ENCODE data around the gene CCSER1. TPM values are rescaled to one million over a fixed set of nuclear protein-coding genes. Genes with fewer than 3 reads are reported as not detected.
"Not testable (repeated sequence)": the region's sequence is repeated elsewhere in the genome, so short reads cannot be mapped to it uniquely, and the experiment has no call there.

CCSER1 gene
- total and polyA plus RNA-seq, 10 donors: 1.3 to 30.4 (median 20.4) TPM

GRCh38 chr4:91373546-91373945, 1246.4 kb downstream of the CCSER1 start:
- Histone ChIP-seq H3K4me3 (no peak overlapping the region), H3K4me1 (no peaks in the 10 kb centered on the region), H3K27ac (no peak overlapping the region), H3K27me3 (replicated peaks in 1 of 7) (no peaks in the 10 kb centered on the region), H3K9me3 (peaks cover 0 to 30% (median 19%) of the 10 kb centered on the region in 8 donors), H3K36me3 (no peaks in the 10 kb centered on the region)
- TF ChIP-seq POLR2A (IDR thresholded peaks at IDR 0.05) (no peak), POLR2AphosphoS5 (IDR thresholded peaks at IDR 0.05) (no peak)
- TF ChIP-seq, protein P1, sequence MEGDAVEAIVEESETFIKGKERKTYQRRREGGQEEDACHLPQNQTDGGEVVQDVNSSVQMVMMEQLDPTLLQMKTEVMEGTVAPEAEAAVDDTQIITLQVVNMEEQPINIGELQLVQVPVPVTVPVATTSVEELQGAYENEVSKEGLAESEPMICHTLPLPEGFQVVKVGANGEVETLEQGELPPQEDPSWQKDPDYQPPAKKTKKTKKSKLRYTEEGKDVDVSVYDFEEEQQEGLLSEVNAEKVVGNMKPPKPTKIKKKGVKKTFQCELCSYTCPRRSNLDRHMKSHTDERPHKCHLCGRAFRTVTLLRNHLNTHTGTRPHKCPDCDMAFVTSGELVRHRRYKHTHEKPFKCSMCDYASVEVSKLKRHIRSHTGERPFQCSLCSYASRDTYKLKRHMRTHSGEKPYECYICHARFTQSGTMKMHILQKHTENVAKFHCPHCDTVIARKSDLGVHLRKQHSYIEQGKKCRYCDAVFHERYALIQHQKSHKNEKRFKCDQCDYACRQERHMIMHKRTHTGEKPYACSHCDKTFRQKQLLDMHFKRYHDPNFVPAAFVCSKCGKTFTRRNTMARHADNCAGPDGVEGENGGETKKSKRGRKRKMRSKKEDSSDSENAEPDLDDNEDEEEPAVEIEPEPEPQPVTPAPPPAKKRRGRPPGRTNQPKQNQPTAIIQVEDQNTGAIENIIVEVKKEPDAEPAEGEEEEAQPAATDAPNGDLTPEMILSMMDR (IDR thresholded peaks at IDR 0.05 in 8 of 11, conservative IDR thresholded peaks at IDR 0.05 in 3 of 11): no peak
- no peak for DNase-seq
- 44 to 61% (median 56%) methylated on average over 4 of the region's 4 CpGs for WGBS, 5 donors
- intact Hi-C loops (cut with DNase I; ENCODE audit: low total_unique reads): no loop called here

GRCh38 chr4:91405431-91405830, 1278.2 kb downstream of the CCSER1 start:
- peaks cover 0 to 60% (median 37%) of the 10 kb centered on the region in 8 donors for H3K9me3 ChIP-seq
- H3K27me3 ChIP-seq (replicated peaks in 1 of 7); H3K36me3 ChIP-seq; H3K4me1 ChIP-seq; H3K27ac ChIP-seq; DNase-seq; H3K4me3 ChIP-seq; intact Hi-C loops (cut with DNase I; ENCODE audit: low total_unique reads): not testable (repeated sequence)
- 77 to 86% (median 79%) methylated on average over 7 of the region's 7 CpGs for WGBS, 5 donors

- DNase-seq: no peak
- H3K9me3 ChIP-seq: peaks cover 0 to 65% (median 40%) of the 10 kb centered on the region in 8 donors
- no peaks in the 10 kb centered on the region for H3K36me3 ChIP-seq
- no peaks in the 10 kb centered on the region for H3K27me3 ChIP-seq (replicated peaks in 1 of 7)
- intact Hi-C loops (cut with DNase I; ENCODE audit: low total_unique reads): no loop called here
- no peak overlapping the region for H3K4me3 ChIP-seq
- TF ChIP-seq, protein P1 (IDR thresholded peaks at IDR 0.05 in 8 of 11, conservative IDR thresholded peaks at IDR 0.05 in 3 of 11): no peak
- TF ChIP-seq POLR2AphosphoS5 (IDR thresholded peaks at IDR 0.05) (no peak), POLR2A (IDR thresholded peaks at IDR 0.05) (no peak)
- 85 to 95% (median 92%) methylated on average over 1 of the region's 1 CpG for WGBS, 5 donors
- H3K4me1 ChIP-seq: no peaks in the 10 kb centered on the region
- no peak overlapping the region for H3K27ac ChIP-seq
Measured at GRCh38 chr4:91422011-91422410, 1294.8 kb downstream of the CCSER1 start.

GRCh38 chr4:91426725-91427124, 1299.5 kb downstream of the CCSER1 start:
- intact Hi-C loops (cut with DNase I; ENCODE audit: low total_unique reads): no loop called here
- Histone ChIP-seq H3K4me1 (no peaks in the 10 kb centered on the region), H3K4me3 (no peak overlapping the region), H3K36me3 (no peaks in the 10 kb centered on the region), H3K9me3 (peaks cover 0 to 36% (median 17%) of the 10 kb centered on the region in 8 donors), H3K27ac (no peak overlapping the region), H3K27me3 (replicated peaks in 1 of 7) (no peaks in the 10 kb centered on the region)
- DNase-seq: no peak
- TF ChIP-seq POLR2AphosphoS5 (IDR thresholded peaks at IDR 0.05) (no peak), POLR2A (IDR thresholded peaks at IDR 0.05) (no peak)

DNA sequence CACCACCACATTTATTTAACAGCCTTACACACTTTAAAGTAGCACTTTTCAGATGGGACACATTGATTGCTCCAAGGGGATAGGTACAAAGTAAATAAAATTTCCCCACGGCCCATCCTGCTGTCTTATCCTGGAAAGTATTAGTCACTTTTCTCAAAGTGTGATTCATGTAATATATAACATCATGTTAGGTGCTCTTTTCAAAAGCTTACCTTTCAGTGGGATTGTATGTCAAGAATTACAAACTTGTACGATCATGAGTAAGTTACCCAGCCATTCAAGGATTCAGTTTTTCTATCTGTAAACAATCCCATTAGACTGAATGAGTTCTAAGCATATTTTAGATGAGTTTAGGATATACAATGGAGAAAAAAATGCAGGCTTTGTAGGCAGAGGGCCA, 1300.0 kb downstream of the CCSER1 start:
- Histone ChIP-seq H3K4me1 (no peaks in the 10 kb centered on the region), H3K9me3 (peaks cover 0 to 38% (median 19%) of the 10 kb centered on the region in 8 donors), H3K4me3 (no peak overlapping the region), H3K36me3 (no peaks in the 10 kb centered on the region), H3K27me3 (replicated peaks in 1 of 7) (no peaks in the 10 kb centered on the region), H3K27ac (no peak overlapping the region)
- WGBS, 5 donors: 81 to 92% (median 83%) methylated on average over 2 of the region's 2 CpGs
- no peak for DNase-seq
- intact Hi-C loops (cut with DNase I; ENCODE audit: low total_unique reads): no loop called here
- TF ChIP-seq POLR2A (IDR thresholded peaks at IDR 0.05) (no peak), POLR2AphosphoS5 (IDR thresholded peaks at IDR 0.05) (no peak)
- TF ChIP-seq, protein P1 (IDR thresholded peaks at IDR 0.05 in 8 of 11, conservative IDR thresholded peaks at IDR 0.05 in 3 of 11): no peak
